HG03103 (cell line): ENCODE results near the gene ISG20.

Experiments used
- ATAC-seq: cut with Tn5 transposase; IDR thresholded peaks from one replicate; pipeline ENCODE4 v1.9.1; 2021; ENCODE audit warnings: low read depth; ENCODE audit not compliant: unreplicated experiment

Gene ISG20

DNA sequence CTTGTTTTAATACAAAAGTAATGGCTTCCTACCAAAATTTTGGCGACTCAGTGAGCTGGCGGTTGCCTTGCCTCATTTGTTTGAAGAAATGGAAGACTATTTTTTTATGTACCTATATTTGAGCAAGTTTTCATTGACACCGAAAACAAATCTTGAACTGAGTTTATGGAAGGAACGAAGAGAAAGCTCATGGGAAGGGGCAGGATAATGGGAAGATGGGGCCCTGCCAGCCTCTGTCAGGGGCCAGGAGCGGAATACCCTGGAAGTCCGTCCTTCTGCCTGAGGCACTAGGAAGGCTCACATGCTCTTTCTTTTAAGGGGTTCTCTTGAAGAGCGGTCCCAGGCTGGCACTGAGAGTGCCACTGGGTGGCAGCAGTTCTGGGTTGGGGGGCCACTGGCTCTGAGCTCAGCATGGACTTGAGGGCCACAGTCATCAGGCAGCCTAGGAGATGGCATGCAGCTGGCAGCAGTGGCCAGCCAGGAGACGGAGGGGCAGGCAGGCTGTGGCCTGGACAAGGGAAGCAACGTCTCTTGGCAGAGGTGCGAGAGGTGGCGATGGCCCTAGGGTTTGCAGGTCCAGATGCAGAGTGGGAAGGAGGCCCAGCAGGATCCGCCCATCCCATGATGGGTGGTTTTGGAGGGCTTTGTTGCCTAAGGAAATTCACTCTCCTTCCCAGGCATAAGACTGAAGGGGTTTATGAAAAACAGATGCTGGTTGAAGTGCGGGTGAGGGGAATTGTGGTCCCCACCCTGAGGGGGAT is 41.6 kb downstream of the ISG20 start:
- no peak for ATAC-seq

- no peak for ATAC-seq
These were observed 42.9 kb downstream of the ISG20 start for GRCh38 chr15:88681610-88682221.

DNA sequence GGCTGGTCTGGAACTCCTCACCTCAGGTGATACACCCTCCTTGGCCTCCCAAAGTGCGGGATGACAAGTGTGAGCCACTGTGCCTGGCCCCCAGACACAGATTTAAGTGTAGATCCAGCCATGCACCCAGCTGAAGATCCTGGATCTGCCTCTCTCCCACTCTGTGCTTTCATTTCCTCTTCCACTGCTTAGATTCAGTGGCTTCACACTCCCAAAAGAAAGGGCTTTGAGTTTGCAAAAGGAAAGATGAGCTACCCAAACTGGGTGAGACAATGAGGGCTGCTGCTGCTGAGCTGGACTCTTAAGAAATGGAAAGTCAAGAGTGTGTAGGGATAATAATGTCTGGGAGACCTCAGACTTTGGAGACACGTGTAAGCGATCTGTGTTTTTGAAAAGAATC is 45.5 kb downstream of the ISG20 start:
- no peak for ATAC-seq

DNA sequence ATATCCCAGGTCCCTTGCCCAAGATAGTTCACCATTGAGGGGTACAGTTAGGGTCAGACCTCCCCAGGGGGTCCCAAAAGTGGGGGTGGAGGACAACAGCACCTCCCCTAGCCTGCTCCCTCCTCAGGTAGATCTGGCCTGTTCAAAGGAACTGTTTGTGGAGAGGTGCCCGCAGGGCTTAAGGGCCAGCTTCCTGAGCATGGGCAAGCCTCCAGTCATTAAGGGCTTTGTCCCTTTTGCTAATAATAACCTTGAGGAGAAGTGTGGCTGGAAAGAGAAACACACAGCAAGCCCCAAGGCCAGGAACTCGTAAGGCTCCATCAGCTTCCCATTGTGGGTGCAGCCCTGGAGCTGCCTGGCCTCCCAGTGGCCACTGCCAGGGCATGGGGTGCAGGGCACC is 47.4 kb downstream of the ISG20 start:
- ATAC-seq, result no peak

DNA sequence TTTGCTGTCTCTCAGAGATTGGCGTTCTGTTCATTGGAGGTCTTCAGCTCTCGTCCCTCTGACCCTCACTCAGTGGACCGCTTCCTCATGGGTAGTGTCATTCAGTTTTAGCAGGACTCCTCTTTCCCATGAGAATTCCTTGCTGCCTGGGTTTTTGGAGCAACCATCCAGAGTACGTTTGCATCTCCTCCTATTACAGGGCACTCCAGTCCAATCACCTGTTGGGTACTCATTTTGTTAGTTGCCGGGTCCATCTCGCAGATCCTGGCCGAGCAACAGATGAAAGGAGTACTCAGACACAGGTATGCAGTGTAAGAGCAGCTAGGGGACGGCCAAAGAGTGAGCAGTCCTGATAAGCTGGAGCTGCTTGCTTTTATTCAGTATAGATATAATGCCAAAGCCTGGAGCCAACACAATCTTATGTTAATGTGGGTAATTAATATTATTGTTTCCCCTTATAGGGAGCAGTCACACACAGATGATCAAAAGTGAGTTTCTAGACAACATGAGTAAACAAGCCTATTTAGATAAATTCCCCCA is 49.6 kb downstream of the ISG20 start:
- no peak for ATAC-seq

- no peak for ATAC-seq
These were observed 51.5 kb downstream of the ISG20 start for GRCh38 chr15:88690331-88690730.

DNA sequence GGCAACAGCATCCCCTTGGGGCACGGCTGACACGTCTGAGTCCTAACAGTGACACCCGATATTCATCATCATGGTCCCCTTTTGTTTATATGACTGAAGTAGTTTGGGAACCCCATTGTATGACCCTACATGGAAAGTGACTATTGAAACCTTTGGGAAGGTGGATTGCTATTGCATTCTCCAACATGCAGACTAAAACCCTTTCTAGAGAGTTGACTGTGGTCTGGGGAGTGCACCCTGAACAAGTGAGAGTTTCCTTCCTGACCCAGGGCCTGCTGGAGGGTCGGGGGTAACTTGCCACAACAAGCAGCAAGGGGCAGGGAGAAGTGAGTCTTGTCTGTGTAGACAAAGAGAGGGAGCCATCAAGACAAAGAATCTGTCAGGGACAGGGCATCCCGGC is 54.4 kb downstream of the ISG20 start:
- no peak for ATAC-seq

DNA sequence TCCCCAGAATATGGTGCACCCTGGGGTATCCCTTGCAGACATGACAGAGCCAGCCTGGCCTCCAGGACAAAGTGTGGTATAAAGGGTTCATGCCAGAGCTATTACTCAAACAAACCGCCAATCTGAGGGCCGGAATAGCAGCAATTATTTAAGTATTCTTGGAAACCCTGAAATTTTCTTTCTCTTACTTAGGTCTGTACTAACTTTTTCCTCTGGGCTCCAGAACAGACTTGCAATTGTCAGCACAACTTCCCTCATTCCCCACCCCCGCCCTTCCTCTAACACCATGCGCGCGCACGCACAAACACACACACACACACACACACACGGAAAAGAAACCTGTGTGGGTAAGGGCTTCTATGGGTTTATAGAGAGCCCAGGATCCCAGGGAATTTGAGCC is 56.3 kb downstream of the ISG20 start:
- ATAC-seq, result no peak

- ATAC-seq, result no peak
These were observed 57.0 kb downstream of the ISG20 start for GRCh38 chr15:88695691-88696251.

GRCh38 chr15:88696254-88696653 is 57.4 kb downstream of the ISG20 start:
- ATAC-seq, result no peak

- ATAC-seq, result no peak
These were observed 58.5 kb downstream of the ISG20 start for GRCh38 chr15:88697276-88697675.

- ATAC-seq, result no peak
These were observed 61.0 kb downstream of the ISG20 start for GRCh38 chr15:88699861-88700260.

GRCh38 chr15:88700716-88701115 is 61.9 kb downstream of the ISG20 start:
- no peak for ATAC-seq

- no peak for ATAC-seq
These were observed 62.8 kb downstream of the ISG20 start for GRCh38 chr15:88701561-88702095.

DNA sequence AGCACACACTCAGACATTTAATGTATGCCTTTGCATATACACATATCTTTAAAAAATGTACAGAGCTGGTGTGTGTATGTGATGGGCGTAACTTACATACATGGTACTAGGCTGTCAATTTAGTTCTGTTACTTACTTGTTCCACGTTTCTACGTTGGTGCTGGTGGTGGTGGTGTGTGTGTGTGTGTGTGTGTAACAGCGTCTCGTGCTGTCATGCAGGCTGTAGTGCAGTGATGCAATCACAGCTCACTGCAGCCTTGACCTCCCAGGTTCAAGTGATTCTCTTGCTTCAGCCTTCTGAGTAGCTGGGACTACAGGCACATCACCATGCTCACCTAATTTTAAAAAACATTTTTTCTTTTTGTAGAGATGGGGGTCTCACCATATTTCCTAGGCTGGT is 64.2 kb downstream of the ISG20 start:
- ATAC-seq, result no peak

DNA sequence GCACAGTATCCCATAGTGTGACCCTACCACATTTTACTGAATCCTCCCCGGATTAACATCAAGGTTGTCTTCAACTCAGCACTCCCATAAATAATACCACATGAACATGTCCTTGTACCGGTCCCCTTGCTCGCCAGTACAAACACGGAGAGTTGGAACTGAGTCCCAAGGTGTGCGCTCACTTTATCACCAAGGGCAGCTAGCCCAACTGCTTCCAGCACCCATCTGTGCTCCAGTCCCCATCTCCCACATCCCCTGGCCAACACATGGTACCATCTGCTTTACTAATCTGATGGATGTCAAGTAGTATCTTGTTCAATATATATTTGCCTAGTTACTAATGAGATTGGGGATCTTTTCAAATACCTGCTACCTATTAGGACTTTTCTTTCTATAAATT is 64.7 kb downstream of the ISG20 start:
- ATAC-seq, result no peak

DNA sequence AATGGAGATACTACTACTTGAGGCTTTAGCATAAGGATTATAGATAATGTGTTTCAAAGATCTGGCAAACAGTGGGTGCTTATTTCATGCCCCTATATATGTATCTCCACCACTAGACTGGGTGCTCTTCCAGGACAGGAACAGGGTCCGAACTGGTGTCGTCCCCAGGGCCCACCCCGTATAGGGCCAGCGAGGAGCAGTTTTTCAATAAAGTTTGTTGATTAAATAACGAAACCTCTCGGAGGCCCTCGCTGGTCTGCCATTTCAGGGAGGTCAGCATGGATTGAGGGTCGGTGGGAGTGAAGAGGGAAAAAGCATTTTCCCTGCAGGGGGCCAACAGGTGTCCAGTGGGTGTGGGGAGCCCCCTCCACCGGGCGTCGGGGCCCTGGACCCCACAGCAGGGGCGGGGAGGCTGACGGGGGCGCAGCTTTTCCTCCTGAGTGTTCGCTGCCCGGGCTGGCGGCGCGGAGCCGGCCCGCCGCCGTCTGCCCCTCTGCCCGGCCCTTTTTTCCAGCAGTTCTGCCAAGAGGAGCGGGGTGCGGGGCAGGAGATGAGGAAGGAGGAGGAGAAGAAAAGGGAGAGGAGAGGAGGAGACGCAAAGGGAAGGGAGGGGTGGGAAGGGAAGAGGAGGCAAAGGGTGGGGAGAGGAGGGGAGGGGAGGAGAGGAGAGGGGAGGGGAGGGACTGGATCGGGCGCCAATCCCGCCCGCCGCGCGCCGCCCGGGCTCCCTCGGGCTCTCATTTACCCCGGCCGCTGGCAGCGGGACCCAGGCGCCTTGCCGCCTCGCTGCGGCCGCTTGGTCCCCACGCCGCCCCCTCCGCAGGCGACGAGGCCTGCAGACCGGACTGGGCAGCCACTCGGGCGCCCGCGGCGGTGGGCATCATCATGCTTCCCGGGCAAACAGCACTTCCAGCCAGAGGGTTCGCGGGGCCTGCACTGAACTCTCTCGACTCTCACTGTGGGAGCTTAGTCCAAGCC is 66.3 kb downstream of the ISG20 start:
- no peak for ATAC-seq

DNA sequence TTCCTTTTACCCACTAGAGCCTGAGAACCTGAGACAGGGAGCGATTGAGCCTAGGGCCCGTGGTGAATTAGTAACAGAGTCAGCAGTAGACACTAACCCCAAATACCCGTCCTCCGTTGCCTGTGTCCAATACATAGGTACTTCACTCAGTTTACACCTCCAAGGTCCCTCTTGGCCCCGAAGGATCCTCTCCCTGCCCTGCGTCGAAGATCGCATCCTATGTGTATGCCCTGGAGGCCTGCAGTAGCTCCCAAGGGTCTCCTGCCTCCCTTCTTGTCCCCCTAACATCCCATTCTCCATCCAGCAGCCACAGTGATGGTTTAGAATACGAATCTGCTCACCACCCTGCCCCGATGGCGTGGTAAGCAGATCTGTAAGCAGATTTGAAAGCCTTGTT is 67.0 kb downstream of the ISG20 start:
- no peak for ATAC-seq
